LNCaP clone FGC (cell line): ENCODE results near the gene PHB1.
A peak's percentile ranks its signal among the peaks of the same experiment; 100 is the strongest.

Experiments used
- DNase-seq: peaks from one replicate; pipeline ENCODE4 v3.0.0-alpha.2; 2011; ENCODE audit warnings: low read depth
- H3K4me3 ChIP-seq: 2 replicates; pipeline ENCODE4 v1.5.1; 2011; ENCODE audit warnings: mild to moderate bottlenecking, low read depth, low read length, control low read depth
- TF ChIP-seq, protein P1 (sequence below): IDR thresholded peaks from 2 replicates; pipeline ENCODE4 v1.5.1; 2012; ENCODE audit warnings: mild to moderate bottlenecking; ENCODE audit not compliant: control insufficient read depth, insufficient read depth; ENCODE audit errors: extremely low read depth

PHB1 gene

DNA sequence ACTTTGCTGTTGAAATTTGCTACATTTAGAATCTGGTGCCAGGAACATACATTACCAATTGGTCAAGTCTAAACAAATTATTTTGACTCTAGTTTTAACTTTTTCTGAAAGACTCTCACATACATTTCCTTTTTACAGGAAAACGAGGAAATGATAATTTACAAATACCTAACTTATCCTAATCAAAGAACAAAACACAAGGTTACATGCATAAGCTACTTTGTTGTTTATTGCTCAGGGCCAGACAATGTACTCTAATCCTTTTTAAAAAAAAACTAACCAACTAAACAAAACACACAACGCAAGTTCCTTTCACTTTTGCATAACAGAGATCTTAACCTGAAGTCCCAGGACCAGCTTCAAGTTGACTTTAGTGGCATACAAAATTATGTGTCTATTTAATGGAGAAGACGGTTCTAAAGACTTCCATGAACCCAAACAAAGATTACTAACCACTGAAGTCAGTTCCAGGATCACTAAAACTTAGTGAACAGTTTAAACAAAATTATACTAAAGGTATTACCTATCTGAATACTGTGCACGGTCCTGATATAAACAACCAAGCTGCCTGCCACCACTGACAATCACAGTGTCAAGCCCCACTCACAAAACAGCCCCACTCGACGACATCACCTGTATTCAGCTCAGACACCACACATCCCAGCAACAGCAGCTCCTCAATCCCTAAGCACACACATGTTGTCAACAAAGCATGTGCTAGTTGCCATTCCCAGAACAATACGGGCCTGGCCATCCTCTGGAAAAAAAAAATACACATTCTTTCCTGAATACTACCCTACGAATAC, 54.5 kb downstream of the PHB1 start:
- H3K4me3 ChIP-seq = peak overlapping the region; percentile 91
- DNase-seq = no peak
- TF ChIP-seq, protein P1, sequence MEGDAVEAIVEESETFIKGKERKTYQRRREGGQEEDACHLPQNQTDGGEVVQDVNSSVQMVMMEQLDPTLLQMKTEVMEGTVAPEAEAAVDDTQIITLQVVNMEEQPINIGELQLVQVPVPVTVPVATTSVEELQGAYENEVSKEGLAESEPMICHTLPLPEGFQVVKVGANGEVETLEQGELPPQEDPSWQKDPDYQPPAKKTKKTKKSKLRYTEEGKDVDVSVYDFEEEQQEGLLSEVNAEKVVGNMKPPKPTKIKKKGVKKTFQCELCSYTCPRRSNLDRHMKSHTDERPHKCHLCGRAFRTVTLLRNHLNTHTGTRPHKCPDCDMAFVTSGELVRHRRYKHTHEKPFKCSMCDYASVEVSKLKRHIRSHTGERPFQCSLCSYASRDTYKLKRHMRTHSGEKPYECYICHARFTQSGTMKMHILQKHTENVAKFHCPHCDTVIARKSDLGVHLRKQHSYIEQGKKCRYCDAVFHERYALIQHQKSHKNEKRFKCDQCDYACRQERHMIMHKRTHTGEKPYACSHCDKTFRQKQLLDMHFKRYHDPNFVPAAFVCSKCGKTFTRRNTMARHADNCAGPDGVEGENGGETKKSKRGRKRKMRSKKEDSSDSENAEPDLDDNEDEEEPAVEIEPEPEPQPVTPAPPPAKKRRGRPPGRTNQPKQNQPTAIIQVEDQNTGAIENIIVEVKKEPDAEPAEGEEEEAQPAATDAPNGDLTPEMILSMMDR = no peak

DNA sequence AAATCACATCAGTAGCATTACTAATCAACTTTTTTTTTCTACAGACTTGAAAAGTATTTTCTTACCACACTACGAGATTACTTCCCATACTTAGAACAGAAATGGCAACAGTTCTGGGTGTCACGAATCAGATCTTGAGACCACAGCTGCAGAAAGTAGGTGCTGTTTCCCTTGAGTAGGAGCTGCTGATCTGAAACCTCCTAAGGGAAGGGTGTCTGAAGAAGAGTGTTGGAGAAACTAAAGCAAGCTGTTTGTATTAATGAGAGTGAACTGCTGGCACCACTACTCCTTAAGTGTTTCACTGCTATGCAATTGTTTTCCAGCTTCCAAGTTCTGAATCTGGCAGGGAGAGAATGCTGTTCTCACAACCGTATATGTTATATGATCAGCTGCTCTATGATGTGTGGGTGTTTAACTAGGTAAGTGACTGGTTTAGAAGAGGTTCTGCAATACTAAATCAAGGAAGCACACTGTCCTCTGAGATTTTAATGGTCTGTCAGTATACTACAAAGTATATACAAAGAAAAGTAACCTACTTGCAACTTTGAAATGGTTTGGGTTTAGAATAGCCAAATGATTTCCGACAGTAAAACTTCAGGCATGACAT, 55.9 kb downstream of the PHB1 start:
- TF ChIP-seq, protein P1 = no peak
- no peak for DNase-seq
- peak overlapping the region; percentile 91; the same call in 1 of the 2 replicates for H3K4me3 ChIP-seq

DNA sequence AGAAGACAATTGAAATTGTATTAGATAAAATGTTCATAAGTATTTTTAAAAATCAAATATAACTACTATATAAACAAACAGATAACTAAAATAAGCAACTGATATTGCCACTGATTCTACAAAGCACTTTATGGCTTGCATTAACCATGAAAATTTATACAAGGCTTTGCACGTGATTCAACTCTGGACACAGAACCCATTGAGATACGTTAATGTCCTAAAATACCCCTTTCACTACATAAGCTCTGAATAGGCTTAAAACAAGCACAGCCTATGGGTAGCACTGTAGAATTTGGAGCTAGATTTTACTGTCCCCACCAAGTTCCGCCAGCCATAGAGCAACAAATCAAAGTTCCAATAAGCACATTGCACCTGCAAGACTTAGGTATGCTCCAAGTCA, 57.2 kb downstream of the PHB1 start:
- no peak for DNase-seq
- TF ChIP-seq, protein P1 = no peak
- H3K4me3 ChIP-seq = peak overlapping the region; percentile 19

DNA sequence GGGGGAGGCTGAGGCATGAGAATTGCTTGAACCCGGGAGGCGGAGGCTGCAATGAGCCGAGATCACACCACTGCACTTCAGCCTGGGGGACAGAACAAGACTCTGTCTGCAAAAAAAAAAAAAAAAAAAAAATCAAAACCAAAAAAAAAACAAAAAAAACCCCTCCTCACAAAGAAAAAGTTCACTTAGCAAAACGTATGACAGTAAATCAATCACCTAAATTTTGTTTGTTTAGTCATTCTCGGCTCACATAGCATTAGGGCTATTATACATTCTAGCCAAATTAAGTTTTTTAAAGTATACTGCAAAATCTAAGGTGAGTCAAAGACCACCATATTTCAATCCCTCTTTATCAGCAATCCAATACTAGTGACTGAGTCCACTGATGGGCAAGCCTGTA, 58.4 kb downstream of the PHB1 start:
- TF ChIP-seq, protein P1 = no peak
- no peak for DNase-seq

More for the DNA sequence above, 58.4 kb downstream of the PHB1 start:
- H3K4me3 ChIP-seq = no peak overlapping the region
